Spleen (tissue), 7 donors: Measurements from ENCODE around the gene TEKT5.

Source experiments
- CTCF ChIP-seq, 11 experiments: fragments of 200-600 bp in 7 of 11; fragments of 450-650 bp in 4 of 11; sonication (generic) in 4 of 11; IDR thresholded peaks in 8 of 11; conservative IDR thresholded peaks in 3 of 11; 1 replicate in 7 of 11; 2 replicates in 4 of 11; pipeline versions ENCODE4 v1.4.0 to v1.8.0; 2016 to 2021; ENCODE audit warnings: antibody characterized with exemption in 11 of 11, inconsistent platforms in 4 of 11, mild to moderate bottlenecking in 1 of 11
- POLR2A ChIP-seq, 3 donors: fragments of 450-650 bp; IDR thresholded peaks; one replicate each; pipeline ENCODE4 v1.5.1; 2017; ENCODE audit warnings: antibody characterized with exemption in 3 of 3, mild to moderate bottlenecking in 1 of 3
- POLR2AphosphoS5 ChIP-seq, 3 donors: sonication (generic); formaldehyde crosslinking; IDR thresholded peaks; one replicate each; pipeline ENCODE4 v1.5.1; 2017; ENCODE audit warnings: antibody characterized with exemption in 3 of 3
- donor health status: DM: no; HTN: no; CAD: no; lungs with moderate emphysema.
- donor health status: DM: no; HTN: no; CAD: no.
- donor health status: DM: no; HTN: no; CAD: no.

DNA sequence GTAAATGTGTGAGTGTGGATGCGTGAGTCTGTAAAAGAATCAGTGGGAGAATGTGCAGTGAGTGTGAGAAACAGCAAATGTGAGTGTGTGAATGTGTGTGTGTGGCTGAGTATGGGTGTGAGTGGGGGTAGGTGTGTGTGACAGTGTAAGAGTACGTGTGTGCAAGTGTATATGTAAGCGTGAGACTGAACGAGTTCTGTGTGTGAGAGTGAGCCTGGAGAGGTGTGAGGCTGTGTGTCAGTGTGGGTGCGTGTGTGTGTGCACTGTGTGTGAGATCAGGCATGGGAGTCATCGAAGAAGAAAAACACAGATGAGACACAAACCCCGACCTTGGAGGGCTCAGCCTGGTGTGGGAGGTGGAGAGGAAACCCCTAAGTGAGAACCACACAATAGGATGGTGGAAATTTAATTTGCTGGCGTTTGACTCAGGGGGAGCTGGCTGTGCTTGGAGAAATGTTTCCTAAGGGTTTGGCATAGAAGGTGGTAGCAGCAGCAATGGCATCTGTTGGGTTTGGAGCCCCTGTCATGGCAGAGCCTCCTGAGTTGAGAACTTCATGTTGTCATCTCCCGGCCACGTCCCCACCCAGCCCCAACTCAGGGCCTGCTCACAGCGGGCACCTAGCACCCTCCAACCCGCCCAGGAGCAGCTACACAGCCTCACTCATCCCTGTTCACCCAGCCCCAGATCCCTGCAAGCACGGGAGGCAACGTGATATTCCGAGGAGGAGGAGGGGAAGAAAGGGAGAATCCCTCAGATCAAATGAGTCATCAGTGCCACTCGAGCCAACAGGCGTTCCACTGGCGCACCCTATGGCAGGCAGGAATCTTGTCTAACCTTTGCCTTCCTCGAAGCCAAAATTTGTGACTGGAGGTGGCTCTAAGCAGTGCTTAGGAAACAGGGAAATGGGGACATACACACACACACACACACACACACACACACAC lies 34.6 kb upstream of the TEKT5 start:
- TF ChIP-seq CTCF (IDR thresholded peaks at IDR 0.05 in 8 of 11, conservative IDR thresholded peaks at IDR 0.05 in 3 of 11) (no peak), POLR2A (IDR thresholded peaks at IDR 0.05) (no peak), POLR2AphosphoS5 (IDR thresholded peaks at IDR 0.05) (no peak)
